Fibroblast of lung (primary cell): ENCODE data around the gene OR2H1.
"Not testable (repeated sequence)": the region's sequence is repeated elsewhere in the genome, so short reads cannot be mapped to it uniquely, and the experiment has no call there.

Experiments used
- EZH2 ChIP-seq: IDR thresholded peaks from 2 replicates; pipeline ENCODE4 v1.5.1; 2012; ENCODE audit warnings: low read length, control low read depth, mild to moderate bottlenecking; ENCODE audit errors: missing control alignments
- TF ChIP-seq, protein P1 (sequence below), 2 donors: IDR thresholded peaks in 1 of 2; conservative IDR thresholded peaks in 1 of 2; 1 replicate in 1 of 2; 2 replicates in 1 of 2; pipeline ENCODE4 v1.5.1; 2011 to 2012; ENCODE audit warnings: low read length in 2 of 2, control low read depth in 1 of 2, inconsistent platforms in 1 of 2, low read depth in 1 of 2, mild to moderate bottlenecking in 1 of 2

DNA sequence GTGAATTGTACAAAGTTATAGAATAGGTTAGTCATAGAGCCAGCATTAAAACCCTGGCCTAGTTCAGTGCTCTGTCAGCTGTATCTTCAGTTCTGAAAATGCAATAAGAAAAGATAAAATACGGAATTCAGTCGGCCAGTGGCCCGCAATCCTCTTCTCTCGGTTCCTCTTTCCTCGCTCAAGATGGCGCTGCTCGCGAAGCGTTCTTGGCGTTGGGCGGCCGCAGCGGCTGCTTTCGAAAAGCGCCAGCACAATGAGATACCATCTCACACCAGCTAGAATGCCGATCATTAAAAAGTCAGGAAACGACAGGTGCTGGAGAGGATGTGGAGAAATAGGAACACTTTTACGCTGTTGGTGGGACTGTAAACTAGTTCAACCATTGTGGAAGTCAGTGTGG lies 20.2 kb upstream of the OR2H1 start:
- TF ChIP-seq, protein P1, sequence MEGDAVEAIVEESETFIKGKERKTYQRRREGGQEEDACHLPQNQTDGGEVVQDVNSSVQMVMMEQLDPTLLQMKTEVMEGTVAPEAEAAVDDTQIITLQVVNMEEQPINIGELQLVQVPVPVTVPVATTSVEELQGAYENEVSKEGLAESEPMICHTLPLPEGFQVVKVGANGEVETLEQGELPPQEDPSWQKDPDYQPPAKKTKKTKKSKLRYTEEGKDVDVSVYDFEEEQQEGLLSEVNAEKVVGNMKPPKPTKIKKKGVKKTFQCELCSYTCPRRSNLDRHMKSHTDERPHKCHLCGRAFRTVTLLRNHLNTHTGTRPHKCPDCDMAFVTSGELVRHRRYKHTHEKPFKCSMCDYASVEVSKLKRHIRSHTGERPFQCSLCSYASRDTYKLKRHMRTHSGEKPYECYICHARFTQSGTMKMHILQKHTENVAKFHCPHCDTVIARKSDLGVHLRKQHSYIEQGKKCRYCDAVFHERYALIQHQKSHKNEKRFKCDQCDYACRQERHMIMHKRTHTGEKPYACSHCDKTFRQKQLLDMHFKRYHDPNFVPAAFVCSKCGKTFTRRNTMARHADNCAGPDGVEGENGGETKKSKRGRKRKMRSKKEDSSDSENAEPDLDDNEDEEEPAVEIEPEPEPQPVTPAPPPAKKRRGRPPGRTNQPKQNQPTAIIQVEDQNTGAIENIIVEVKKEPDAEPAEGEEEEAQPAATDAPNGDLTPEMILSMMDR (conservative IDR thresholded peaks at IDR 0.05 in 1 of 2, IDR thresholded peaks at IDR 0.05 in 1 of 2; ENCODE audit: low read depth in 1 of 2, low read length in 2 of 2): not testable (repeated sequence)
- not testable (repeated sequence) for TF ChIP-seq EZH2
